Femur (tissue), 1 donor: ENCODE results near the gene EEF2K.
"Not testable (repeated sequence)": the region's sequence is repeated elsewhere in the genome, so short reads cannot be mapped to it uniquely, and the experiment has no call there.

ENCODE experiments used
- DNase-seq: peaks from one replicate; pipeline ENCODE4 v3.0.0-alpha.2; 2017

The EEF2K gene

DNA sequence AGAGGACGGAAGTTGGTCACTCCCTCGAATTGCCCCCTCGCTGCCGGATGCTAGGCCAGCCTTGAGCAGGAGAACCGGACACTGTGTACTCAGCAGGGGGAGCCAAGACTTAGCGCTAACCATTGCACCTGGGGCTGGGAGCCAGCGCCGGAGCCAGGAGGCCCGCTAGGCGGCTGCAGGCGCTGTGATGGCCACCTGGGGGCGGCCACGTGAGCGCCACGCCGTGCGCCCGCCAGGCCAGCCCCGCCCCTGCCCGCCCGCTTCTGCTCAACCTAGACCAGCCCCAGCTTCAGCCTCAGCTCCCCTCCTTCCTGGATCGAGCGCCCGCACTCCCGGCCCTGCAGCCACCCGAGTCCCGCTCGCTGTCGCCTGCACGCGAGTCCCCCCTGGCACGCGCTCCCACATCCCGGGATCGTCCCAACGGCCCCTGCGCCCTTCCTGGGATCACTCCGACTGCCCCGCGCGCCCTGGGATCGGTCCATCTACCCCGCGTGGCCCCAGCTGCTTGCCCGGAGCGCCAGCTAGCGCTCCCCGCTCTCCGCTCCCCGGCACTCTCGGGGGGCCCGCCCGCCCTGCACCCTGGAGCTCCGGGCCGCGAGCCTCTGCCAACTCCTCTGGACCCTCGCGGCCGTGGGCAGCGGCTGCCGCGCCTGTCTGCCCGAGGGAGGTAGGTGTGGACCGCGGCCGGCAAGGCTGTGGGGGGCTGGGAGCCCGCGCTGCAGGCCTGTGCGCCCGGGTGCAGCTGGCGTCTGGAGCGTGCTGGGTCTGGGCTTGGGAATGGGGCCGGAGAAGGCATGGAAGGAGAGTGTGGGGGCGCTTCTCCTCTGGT, at the start of gene EEF2K:
TSS of gene EEF2K (plus strand) at position 266 of the 829 bp plus-strand sequence. CDS start 19,452 bp downstream, outside the sequence.
- peak; percentile 96 for DNase-seq

DNA sequence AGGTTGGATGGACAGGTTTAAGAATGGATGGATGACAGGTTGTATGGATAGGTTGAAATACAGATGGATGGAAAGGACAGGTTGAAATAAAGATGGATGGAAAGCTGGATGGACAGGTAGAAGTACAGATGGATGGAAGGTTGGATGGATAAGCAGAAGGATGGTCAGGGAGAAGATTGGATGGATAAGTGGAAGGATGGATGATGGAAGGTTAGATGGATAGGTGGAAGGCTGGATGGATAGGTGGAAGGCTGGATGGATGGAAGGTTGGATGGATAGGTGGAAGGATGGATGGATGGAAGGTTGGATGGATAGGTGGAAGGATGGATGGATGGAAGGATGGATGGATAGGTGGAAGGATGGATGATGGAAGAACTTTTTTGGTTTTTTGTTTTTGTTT, 44.7 kb upstream of the EEF2K start:
- no peak for DNase-seq

DNA sequence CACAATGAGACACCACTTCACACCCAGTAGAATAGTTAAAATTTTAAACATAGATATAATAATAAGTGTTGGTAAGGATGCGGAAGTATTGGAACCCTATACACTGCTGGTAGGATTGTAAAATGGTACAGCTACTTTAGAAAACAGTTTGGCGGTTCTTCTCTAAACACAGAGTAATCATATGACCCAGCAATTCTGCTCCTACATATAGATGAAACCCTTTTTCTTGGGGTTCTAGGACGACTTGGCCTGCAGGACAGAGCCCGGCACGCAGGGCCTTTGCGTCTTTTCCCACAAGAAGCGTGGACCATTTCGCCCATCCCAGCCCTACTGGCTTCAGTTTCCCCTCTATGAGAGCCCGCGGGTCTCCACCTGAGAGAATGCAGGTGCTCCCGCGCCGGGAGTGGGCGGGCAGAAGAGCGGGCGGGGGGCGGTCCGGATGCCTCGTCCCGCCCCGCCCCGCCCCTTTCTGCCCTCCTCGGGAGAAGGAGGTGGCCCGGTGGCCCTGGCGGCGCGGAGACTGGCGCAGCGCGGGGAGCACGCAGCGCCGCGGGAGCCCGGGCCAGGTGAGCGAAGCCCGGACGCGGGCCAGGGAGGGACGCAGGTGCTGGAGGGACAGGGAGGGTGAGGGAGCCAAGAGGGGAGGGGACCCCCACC, 44.0 kb upstream of the EEF2K start, which contains the start of gene SDR42E2:
TSS of gene SDR42E2 (plus strand) at position 508 of the 657 bp plus-strand sequence. CDS start 3,077 bp downstream, outside the sequence.
- DNase-seq, result no peak

DNA sequence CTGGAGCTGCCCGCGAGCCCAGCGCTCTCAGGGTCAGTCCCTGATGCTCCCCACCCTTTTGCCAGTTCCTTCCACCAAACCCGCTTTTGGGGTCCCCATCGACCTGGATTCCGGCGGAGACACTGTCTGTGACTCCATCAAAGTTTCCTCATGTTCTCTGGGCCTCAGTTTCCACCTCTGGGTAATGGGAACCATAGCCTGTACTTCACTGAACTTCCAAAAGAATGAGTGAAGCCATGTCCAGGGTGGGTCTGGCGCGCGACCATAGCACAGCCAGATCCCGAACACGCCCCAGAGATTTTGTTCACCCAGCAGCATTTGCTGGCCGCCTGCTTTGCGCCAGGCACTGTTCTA, 43.4 kb upstream of the EEF2K start:
- DNase-seq, result no peak

DNA sequence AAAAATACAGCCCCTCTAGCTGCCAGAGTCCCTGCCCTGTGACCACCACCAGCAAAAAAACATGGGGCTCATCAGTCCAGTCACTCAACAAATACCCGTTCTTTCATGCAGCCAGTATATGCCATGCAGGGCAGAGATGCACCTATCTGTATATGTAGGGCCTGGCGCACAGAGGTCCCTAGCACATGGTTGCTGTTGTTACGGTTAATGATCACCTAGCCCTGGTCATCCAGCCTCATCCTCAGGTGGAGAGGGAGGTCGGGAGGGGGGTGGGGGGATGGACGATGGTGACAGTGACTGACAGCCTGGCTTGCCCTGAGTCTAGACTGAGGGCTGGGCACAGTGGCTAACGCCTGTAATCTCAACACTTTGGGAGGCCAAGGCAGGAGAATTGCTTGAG, 42.3 kb upstream of the EEF2K start:
- no peak for DNase-seq

DNA sequence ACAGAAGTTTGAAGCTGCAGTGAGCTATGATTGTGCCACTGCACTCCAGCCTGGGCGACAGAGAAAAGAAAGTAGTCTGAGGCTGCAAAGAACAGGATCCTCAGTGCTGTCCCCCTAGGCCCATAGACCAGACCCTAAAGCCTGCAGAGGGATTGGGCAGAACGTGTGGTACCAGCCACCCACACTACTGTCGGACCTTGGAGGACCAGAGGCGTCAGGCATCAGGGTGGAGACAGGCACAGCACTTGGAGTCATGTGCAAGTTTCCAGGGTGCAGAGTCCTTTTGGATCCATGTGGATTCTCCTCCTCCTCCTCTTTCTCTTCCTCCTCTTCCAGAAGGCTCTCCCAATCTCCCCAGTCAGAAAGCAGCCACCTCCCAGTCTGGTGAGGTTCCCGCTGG, 41.6 kb upstream of the EEF2K start:
- DNase-seq, result no peak

DNA sequence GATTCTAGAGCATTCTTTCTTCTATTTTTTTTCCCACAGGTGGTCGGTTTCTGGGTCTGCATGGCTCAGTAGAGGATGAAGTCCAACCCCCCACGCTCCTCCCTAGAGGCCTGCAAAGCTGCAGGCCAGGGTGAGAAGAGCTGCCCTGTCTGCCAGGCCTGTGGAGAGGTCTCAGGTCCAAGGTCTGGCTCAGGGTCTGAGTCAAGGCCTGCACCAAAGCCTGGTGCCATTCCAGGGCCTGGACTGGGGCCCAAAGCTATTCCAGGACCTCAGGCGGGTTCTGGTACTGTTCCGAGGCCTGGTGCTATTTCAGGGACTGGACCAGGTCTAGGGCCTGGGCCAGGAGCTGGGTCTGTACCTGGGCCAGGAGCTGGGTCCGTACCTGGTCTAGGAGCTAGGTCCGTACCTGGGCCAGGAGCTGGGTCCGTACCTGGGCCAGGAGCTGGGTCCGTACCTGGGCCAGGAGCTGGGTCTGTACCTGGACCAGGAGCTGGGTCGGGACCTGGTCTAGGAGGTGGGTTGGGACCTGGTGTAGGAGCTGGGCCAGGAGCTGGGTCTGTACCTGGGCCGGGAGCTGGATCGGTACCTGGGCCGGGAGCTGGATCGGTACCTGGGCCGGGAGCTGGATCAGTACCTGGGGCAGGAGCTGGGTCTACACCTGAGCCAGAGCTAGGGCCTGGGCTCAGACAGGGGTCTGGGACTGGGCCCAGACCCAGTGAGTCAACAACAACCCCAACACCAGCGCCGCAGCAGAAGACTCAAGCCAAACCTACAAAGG, 40.4 kb upstream of the EEF2K start:
- DNase-seq, result no peak

DNA sequence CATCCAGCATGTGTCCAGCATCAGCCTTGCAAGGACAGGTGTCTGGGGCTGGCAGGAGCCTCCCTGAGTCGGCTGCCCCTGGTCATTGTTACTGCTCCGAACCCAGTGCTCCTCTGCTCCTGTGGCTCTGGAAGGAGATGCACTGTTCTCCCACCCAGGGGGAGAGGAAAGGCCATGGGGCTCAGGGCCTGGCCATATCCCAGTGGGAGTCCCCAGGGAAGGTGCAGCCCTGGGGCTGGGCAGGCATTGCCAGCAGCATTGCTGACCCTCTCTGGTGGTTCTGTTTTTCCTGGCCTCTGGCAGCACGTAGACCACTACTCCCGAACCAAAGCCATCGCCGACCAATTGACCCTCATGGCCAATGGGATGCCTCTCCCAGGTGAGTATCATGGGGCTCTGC, 34.1 kb upstream of the EEF2K start:
- DNase-seq, result no peak

DNA sequence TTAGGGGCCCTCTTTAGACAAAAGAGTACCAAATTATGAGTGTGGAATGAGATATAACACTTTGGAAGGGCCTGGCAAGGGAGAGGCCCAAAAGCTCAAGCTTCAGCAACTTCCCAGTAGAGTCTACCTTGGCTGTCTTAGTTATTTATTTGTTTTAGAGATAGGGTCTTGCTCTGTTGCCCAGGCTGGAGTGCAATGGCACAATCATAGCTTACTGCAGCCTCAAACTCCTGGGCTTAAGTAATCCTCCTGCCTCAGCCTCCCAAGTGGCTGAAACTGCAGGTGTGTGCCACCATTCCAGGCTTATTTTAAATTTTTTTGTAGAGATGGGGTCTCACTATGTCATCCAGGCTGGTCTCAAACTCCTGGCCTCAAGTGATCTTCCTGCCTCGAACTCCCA, 33.4 kb upstream of the EEF2K start:
- not testable (repeated sequence) for DNase-seq

DNA sequence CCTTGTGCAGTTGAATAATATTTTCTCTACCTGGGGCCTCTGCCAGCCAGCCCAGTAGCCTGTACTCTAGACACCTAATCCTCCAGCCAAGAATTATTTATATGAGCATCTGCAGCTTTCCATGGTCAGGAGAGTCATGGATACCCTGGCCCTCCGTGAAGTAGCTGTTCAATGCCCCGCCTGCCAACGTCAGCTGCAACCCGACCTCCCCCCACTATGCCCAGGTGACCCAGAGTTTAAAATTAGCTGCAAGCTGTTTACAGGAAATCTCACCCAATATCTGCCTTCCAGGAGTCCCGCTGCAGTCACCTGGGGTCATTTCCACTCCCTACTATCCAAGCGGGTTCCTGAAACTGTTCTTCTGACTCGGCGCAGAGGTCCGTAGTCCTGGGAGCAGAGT, 31.4 kb upstream of the EEF2K start:
- no peak for DNase-seq

DNA sequence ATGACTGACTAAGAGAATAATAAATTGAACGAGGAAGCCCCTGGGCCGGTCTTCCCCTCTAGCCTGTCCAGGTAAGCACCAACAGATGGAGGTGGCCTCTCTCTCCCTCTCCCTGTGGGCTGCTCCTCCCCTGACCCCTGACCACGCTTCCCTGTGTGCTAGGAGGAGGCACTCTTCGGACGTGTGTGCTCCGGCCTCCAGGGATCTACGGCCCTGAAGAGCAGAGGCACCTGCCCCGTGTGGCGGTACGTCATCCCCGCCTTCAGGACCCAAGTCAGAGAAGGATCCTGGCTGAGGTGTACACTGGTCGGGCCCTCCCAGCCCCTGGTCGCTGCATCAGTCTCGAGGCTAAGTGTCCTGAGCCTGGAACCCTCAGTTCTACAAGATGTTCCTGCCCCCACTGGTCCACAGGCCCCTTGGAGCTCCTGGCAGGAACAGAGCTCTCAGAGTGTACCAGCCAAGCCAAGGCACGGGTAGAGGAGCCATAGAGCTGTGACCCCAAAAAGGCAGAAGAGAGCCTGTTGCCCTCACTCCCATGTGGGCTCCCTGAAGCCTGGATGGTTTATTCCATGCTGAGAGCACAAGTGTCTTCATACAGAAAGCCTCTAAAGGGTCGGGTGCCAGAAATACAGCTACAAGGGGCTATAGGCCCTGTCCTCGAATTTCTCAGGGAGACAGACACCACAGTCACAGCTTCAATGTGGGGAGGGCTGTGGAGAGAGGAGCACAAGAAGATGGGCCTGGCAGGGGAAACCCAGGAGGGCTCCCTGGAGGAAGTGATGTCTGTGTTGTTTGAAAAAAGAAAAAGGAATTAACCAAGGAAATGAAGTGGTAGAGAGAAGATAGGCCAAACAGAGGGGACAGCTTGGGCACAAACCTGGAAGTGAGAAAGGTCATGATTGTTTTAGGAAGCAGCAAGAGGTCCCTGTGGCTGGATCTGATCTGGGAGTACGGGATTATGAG, 27.8 kb upstream of the EEF2K start:
- no peak for DNase-seq

DNA sequence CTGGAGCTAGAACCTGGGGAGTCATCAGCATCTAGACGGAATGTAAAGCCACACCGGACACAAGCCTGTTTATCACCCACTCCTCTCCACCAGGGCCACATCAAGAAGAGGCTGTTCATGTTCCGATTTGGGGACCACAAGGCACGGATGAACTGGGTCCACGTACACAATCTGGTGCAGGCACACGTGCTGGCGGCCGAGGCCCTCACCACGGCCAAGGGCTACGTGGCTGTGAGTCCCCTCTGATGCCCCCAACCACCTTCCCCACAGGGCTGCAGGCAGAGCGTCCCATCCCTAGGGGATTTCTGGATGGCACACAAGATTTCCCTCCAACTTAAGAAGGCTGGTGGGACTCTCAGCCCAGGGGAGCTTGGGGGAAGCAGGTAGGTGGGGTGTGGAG, 24.7 kb upstream of the EEF2K start:
- no peak for DNase-seq

DNA sequence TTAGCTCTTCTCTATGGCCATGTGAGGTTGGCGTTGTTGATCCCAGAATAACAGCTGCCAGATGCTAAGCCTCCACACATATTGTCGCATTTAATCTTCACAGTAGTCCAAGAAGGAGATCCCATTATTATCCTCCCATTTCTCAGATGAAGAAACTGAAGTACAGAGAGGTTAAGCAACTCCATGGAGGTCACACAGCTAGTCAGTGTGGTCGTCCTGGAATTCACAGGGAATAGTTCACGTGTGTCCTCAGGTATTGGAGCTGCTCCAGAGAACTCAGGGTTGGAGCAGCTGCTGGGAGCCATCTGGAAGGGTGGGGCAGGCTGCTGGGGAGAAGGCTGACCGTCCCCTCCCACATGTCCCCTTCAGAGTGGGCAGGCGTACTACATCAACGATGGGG, 24.2 kb upstream of the EEF2K start:
- no peak for DNase-seq

DNA sequence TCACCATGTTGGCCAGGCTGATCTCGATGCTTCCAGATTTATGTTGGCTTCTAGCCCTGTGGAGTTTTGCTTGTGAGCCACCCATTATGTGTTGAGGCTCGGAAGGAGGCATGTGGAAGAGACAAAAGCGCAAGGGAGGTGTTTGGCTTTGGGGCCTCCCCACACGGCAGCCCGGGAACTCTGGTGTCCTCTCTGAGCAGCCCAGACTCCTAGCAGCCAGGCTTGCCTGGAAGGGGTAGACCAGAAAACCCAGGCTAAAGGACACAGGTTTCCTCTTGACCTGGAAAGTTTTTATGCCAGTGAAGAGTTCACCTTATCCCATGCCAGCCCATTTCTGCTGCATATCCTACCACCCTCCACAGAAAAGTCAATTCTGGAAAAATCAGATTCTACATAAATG, 22.7 kb upstream of the EEF2K start:
- no peak for DNase-seq

DNA sequence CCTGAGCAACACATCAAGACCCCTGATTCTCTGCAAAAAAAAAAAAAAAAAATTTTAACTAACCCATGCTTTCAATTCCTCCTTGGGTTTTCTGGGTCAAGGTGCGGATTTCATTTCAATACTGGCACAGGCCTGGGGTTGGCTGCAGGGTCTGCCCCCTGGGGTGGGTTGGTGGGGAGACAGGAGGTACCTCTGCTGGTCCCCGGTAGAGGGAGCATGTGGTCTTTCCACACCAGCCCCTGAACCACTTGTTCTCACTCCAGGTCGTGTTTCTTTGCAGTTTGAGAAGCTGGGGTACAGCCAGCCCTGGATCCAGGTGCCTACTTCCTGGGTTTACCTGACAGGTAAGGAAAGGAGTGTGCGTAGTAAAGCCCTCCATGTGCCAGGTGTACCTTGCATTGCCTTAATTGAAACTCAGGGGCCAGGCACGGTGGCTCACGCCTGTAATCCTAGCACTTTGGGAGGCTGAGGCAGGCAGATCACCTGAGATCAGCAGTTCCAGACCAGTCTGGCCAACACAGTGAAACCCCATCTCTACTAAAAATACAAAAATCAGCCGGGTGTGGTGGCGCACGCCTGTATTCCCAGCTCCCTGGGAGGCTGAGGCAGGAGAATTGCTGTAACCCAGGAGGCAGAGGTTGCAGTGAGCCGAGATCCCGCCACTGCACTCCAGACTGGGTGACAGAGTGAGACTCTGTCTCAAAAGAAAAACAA, 22.0 kb upstream of the EEF2K start:
- no peak for DNase-seq

DNA sequence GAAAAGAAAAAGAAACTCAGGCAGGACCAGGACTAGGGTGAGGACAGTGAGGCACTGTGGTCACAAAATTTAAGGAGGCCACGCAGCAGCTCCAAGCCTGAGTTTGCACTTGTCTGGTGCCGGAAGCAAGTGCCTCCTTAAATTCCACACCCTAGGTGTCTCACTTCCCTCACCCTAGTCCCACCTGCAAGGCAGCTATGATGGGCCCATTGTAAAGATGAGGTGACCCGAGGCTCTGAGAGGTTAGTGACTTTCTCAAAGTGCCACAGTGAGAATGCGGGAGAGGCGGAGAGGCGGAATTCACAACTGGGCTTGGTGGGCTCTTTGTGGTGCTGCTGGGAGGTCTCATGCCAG, 21.5 kb upstream of the EEF2K start:
- DNase-seq, result no peak

DNA sequence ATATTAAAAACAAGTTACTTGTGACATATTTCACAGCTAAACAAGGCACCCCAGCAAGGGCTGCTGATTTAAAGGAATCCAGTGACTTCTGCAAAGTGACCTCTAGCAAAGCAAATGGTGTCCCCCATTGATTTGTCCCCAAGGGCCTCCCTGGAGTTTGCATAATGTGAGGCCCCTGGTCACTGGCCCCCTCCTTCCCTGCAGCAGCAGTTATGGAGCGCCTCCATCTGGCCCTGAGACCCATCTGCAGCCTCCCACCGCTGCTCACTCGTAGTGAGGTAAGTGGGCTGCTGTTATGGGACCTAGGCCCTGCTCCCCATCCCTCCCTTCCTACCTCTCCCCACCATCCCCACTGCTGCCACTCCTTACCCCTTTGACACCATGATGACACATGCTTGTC, 19.6 kb upstream of the EEF2K start:
- no peak for DNase-seq

DNA sequence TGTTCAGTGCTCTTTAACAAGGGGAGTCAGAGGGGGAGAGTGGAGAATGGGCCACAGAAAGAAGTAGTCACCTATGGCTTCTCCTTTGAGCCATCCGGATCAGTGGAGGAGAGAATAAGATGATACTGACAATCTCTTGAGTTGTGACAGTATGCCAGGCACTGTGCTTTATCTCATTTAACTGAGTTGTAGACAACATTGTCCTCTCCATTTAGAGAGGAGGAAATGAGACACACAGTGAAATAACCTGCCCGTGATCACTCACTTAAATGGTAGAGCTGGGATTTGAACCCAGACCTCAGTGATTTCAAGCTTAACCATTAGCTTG, 17.8 kb upstream of the EEF2K start:
- no peak for DNase-seq

DNA sequence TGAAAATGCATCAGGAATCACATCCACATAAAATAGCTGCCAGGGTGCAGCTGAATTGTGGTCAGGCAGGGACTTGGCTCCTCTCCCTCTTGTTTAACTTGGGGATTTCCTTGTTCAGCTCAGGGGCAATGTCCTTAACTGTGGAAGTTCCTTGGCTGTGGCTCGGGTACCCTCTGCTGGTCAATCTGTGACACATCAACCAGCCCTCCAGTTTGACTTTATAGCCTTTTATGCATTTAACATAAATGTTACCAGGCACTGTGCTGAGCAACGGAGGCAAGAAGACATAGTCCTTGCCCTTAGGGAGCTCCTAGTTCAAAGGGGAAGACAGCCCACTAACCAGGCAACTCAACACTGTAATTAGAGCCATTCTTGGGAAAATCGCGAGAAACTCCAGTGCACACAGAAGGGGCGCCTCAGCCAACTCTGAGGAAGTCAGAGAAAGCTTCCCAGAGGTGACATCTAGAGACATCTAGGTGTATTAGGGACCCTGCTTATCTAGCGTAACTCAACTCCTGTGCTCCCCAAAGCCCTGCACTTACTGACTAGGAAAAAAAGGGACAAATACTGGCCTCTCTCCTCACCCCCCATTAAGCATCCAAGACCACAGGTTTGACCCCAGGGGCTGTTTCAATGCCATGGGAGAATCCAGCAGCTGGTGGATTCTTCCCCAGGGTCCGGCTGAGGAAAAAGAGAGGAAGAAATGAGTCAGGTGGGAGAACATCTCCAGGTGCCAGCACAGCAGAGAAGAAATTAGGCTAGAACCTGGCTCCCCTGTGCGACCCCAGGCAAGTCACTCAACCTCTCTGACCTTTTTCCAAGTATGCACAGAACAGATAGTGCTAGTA, 17.3 kb upstream of the EEF2K start:
- peak; percentile 84 for DNase-seq

DNA sequence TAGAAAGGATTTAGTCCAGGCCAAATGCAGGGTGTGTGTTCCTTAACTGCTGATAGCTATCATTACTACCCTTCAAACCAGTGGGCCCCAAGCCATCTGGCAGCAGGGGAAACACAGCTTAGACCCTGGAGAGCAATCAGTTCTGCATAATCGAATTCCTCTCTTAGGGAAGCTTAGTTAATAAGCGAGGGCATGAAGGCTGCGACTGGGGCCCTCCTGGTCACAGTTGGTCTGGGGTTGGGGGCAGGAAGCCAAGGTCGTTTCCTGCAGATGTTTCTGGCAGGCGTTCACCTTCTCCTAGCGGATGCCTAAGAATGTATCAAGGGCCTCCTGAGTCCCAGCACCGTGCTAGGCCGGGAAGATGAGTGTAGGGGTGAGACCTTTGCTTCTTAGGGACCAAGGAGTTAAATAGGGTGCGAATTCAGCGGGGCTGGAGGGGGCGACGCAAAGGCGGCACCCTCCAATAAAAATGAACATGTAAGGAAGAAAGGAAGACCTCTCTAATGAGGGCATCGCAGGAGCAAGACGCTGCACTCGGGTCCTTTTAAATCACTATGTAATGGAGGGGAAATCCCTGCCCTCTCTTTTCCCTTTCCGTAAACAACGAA, 16.5 kb upstream of the EEF2K start:
- DNase-seq, result peak; percentile 81
